PC-9 (cell line): ENCODE results near the gene ZNF792.

Experiments used
- CTCF ChIP-seq: fragments of 200-600 bp; sonication (generic); conservative IDR thresholded peaks from 2 replicates; pipeline ENCODE4 v1.6.1; 2017; ENCODE audit warnings: mixed run types, antibody characterized with exemption, mild to moderate bottlenecking, moderate library complexity
- EZH2 ChIP-seq: fragments of 200-600 bp; sonication (generic); IDR thresholded peaks from 2 replicates; pipeline ENCODE4 v1.8.0; 2017; ENCODE audit warnings: antibody characterized with exemption, low read depth

DNA sequence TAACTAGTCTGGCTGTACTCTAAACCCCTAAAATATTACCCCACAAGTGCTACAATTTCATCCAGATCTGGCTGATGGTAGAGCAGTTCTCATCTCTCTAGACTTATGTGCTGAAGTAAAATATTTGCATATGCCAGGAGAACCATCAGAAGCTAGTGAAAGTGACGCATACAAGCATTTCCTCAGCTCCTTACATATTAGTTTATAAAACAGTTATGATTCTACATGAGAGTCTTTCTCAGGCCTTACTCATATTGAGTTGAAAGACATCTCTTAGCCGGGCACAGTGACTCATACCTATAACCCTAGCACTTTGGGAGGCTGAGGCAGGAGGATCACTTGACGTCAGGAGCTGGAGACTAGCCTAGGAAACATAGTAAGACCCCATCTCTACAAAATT lies 53.3 kb downstream of the ZNF792 start:
- TF ChIP-seq CTCF (no peak), EZH2 (no peak)
